ENCODE measurements around the gene SLC9A6. TPM values are rescaled to one million over a fixed set of nuclear protein-coding genes. Genes with fewer than 3 reads are reported as not detected.

Gene SLC9A6
- total and polyA plus RNA-seq, 2 donors (not counting 1 experiment from before 2014, with no cell fraction given): 22.2 to 30.4 TPM

DNA sequence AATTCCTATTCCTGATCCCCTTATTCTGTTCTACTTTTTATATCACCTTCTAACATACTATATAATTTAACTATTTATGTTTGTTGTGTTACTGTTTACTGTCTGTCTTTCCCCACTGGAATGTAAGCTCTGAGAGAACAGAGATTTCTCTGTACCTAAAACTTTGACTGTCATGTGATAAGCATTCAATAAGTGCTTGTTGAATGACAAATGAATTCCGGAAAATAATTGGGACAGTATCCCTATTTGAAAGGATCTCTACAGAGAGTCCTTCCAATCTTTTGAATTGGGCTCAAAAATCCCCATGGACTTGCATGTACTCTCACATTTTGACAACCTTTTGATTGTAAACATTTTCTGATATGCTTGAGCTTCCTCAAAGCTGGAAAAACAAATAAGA, 9.8 kb upstream of the SLC9A6 start:
- Histone ChIP-seq H3K27ac (ENCODE audit: insufficient read depth, low read length) (no peak overlapping the region), H3K36me3 (ENCODE audit: control insufficient read depth, insufficient read depth, low read length) (no peaks in the 10 kb centered on the region), H3K79me2 (ENCODE audit: control insufficient read depth, insufficient read depth, low read length) (peaks cover 18% of the 10 kb centered on the region), H3K27me3 (ENCODE audit: control insufficient read depth, insufficient read depth, low read length) (no peaks in the 10 kb centered on the region), H3K4me3 (replicated peaks in 1 of 4; ENCODE audit: control extremely low read depth in 1 of 4, insufficient read depth in 1 of 4, low read depth in 3 of 4, low read length in 4 of 4) (no peak overlapping the region), H3K9ac (ENCODE audit: insufficient read depth, low read length) (no peak overlapping the region), H2AFZ (ENCODE audit: low read length) (no peak overlapping the region), H3K4me2 (ENCODE audit: extremely low read depth, insufficient read depth, low read length) (no peak overlapping the region), H4K20me1 (ENCODE audit: control insufficient read depth, extremely low read depth, insufficient read depth, low read length) (no peaks in the 10 kb centered on the region), H3K9me3 (ENCODE audit: control insufficient read depth, insufficient read depth, low read depth, low read length) (no peaks in the 10 kb centered on the region), H3K4me1 (ENCODE audit: control insufficient read depth, extremely low read depth, insufficient read depth, low read length) (no peaks in the 10 kb centered on the region)
- no peak for DNase-seq (ENCODE audit: low read depth in 2 of 2)
- no peak for TF ChIP-seq EZH2 (IDR thresholded peaks at IDR 0.05; ENCODE audit: low read length, missing control alignments)
- TF ChIP-seq, protein P1, sequence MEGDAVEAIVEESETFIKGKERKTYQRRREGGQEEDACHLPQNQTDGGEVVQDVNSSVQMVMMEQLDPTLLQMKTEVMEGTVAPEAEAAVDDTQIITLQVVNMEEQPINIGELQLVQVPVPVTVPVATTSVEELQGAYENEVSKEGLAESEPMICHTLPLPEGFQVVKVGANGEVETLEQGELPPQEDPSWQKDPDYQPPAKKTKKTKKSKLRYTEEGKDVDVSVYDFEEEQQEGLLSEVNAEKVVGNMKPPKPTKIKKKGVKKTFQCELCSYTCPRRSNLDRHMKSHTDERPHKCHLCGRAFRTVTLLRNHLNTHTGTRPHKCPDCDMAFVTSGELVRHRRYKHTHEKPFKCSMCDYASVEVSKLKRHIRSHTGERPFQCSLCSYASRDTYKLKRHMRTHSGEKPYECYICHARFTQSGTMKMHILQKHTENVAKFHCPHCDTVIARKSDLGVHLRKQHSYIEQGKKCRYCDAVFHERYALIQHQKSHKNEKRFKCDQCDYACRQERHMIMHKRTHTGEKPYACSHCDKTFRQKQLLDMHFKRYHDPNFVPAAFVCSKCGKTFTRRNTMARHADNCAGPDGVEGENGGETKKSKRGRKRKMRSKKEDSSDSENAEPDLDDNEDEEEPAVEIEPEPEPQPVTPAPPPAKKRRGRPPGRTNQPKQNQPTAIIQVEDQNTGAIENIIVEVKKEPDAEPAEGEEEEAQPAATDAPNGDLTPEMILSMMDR (conservative IDR thresholded peaks at IDR 0.05 in 1 of 2, IDR thresholded peaks at IDR 0.05 in 1 of 2; ENCODE audit: low read depth in 1 of 2, low read length in 2 of 2): no peak

DNA sequence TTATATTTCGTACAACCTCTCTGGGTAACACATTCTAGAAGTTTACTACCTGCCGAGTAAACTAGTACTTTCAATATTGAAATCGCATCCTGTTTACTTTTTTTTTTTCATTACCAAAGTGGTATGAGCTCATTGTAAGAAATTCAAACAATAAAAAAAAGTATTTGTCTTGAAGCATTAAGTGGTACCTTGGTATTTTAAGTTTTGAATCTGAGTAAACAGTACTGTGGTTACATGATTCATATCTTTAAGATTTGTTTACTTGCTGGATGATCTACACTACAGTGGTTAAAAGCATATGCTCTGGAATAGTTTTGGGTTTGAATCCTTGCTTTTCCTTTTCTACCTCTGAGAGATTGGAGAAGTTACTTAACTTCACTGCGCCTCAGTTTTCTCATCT, 7.6 kb upstream of the SLC9A6 start:
- Histone ChIP-seq H3K79me2 (ENCODE audit: control insufficient read depth, insufficient read depth, low read length) (peaks cover 5% of the 10 kb centered on the region), H3K4me1 (ENCODE audit: control insufficient read depth, extremely low read depth, insufficient read depth, low read length) (no peaks in the 10 kb centered on the region), H4K20me1 (ENCODE audit: control insufficient read depth, extremely low read depth, insufficient read depth, low read length) (no peaks in the 10 kb centered on the region), H3K27me3 (ENCODE audit: control insufficient read depth, insufficient read depth, low read length) (no peaks in the 10 kb centered on the region), H3K9me3 (ENCODE audit: control insufficient read depth, insufficient read depth, low read depth, low read length) (no peaks in the 10 kb centered on the region), H3K27ac (ENCODE audit: insufficient read depth, low read length) (no peak overlapping the region), H2AFZ (ENCODE audit: low read length) (no peak overlapping the region), H3K9ac (ENCODE audit: insufficient read depth, low read length) (no peak overlapping the region), H3K36me3 (ENCODE audit: control insufficient read depth, insufficient read depth, low read length) (no peaks in the 10 kb centered on the region), H3K4me3 (replicated peaks in 1 of 4; ENCODE audit: control extremely low read depth in 1 of 4, insufficient read depth in 1 of 4, low read depth in 3 of 4, low read length in 4 of 4) (no peak overlapping the region), H3K4me2 (ENCODE audit: extremely low read depth, insufficient read depth, low read length) (no peak overlapping the region)
- peak; percentile 51 to 52 for DNase-seq (ENCODE audit: low read depth in 2 of 2)
- TF ChIP-seq EZH2 (IDR thresholded peaks at IDR 0.05; ENCODE audit: low read length, missing control alignments): no peak
- TF ChIP-seq, protein P1 (conservative IDR thresholded peaks at IDR 0.05 in 1 of 2, IDR thresholded peaks at IDR 0.05 in 1 of 2; ENCODE audit: low read depth in 1 of 2, low read length in 2 of 2): no peak

DNA sequence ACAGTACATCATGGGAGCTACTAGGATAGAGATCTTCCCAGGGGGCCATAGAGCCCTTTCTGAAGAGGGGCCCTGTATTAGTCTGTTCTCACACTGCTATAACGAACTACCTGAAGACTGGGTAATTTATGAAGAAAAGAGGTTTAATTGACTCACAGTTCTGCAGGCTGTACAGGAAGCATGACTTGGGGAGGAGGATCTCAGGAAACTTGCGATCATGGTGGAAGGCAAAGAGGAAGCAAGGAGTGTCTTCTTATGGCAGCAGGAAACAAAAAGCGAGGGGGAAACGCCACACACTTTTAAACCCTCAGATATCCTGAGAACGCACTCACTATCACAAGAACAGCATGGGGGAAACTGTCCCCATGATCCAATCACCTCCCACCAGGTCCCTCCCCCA, 4.2 kb upstream of the SLC9A6 start:
- H3K9me3 ChIP-seq (ENCODE audit: control insufficient read depth, insufficient read depth, low read depth, low read length): no peaks in the 10 kb centered on the region
- TF ChIP-seq, protein P1 (conservative IDR thresholded peaks at IDR 0.05 in 1 of 2, IDR thresholded peaks at IDR 0.05 in 1 of 2; ENCODE audit: low read depth in 1 of 2, low read length in 2 of 2): no peak
- TF ChIP-seq EZH2 (IDR thresholded peaks at IDR 0.05; ENCODE audit: low read length, missing control alignments): no peak
- H3K4me1 ChIP-seq (ENCODE audit: control insufficient read depth, extremely low read depth, insufficient read depth, low read length): no peaks in the 10 kb centered on the region
- H4K20me1 ChIP-seq (ENCODE audit: control insufficient read depth, extremely low read depth, insufficient read depth, low read length): no peaks in the 10 kb centered on the region
- peaks cover 3% of the 10 kb centered on the region for H3K79me2 ChIP-seq (ENCODE audit: control insufficient read depth, insufficient read depth, low read length)
- no peak overlapping the region for H3K4me2 ChIP-seq (ENCODE audit: extremely low read depth, insufficient read depth, low read length)
- no peak overlapping the region for H3K9ac ChIP-seq (ENCODE audit: insufficient read depth, low read length)
- H2AFZ ChIP-seq (ENCODE audit: low read length): no peak overlapping the region
- H3K27me3 ChIP-seq (ENCODE audit: control insufficient read depth, insufficient read depth, low read length): no peaks in the 10 kb centered on the region
- no peak for DNase-seq (ENCODE audit: low read depth in 2 of 2)
- H3K36me3 ChIP-seq (ENCODE audit: control insufficient read depth, insufficient read depth, low read length): no peaks in the 10 kb centered on the region
- no peak overlapping the region for H3K4me3 ChIP-seq (replicated peaks in 1 of 4; ENCODE audit: control extremely low read depth in 1 of 4, insufficient read depth in 1 of 4, low read depth in 3 of 4, low read length in 4 of 4)
- no peak overlapping the region for H3K27ac ChIP-seq (ENCODE audit: insufficient read depth, low read length)

All from fibroblast of lung (primary cell).